H1 (cell line): ENCODE data around the gene PSMD3.

Source experiments
- RAD21 ChIP-seq, 2 experiments: IDR thresholded peaks in 1 of 2; conservative IDR thresholded peaks in 1 of 2; 2 replicates each; pipeline ENCODE4 v1.6.1; 2011; ENCODE audit warnings: low read depth in 2 of 2, low read length in 2 of 2, improper control_type of control experiment in 1 of 2, inconsistent platforms in 1 of 2, mild to moderate bottlenecking in 1 of 2, moderate library complexity in 1 of 2
- TBP ChIP-seq: IDR thresholded peaks from 2 replicates; pipeline ENCODE4 v1.6.1; 2011; ENCODE audit warnings: low read depth, low read length, improper control_type of control experiment
- TF ChIP-seq, protein P1 (sequence below), 3 experiments: IDR thresholded peaks; 1 replicate in 2 of 3; 2 replicates in 1 of 3; pipeline versions ENCODE4 v1.5.1 to v1.6.1; 2011; ENCODE audit warnings: low read length in 3 of 3, mild to moderate bottlenecking in 3 of 3, inconsistent platforms in 2 of 3, low read depth in 1 of 3, moderate library complexity in 1 of 3; ENCODE audit not compliant: insufficient read depth in 1 of 3; ENCODE audit errors: control extremely low read depth in 1 of 3

DNA sequence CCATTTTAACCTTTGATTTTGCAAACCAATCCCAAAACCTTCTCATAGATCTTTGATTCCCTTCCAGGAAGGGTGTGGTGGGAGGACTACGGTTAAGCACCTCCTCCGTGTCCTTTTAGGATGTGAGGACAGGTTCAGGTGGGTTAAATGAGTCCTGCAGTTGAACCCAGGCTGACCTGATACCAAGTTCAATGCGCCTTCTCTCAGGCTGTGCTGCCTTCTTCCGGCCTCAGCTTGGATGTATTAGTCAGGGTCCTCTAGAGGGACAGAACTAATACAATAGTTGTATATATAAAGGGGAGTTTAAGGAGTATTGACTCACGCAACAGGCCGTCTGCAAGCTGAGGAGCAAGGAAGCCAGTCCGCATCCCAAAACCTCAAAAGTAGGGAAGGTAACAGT lies 24.1 kb downstream of the PSMD3 start:
- TF ChIP-seq, protein P1, sequence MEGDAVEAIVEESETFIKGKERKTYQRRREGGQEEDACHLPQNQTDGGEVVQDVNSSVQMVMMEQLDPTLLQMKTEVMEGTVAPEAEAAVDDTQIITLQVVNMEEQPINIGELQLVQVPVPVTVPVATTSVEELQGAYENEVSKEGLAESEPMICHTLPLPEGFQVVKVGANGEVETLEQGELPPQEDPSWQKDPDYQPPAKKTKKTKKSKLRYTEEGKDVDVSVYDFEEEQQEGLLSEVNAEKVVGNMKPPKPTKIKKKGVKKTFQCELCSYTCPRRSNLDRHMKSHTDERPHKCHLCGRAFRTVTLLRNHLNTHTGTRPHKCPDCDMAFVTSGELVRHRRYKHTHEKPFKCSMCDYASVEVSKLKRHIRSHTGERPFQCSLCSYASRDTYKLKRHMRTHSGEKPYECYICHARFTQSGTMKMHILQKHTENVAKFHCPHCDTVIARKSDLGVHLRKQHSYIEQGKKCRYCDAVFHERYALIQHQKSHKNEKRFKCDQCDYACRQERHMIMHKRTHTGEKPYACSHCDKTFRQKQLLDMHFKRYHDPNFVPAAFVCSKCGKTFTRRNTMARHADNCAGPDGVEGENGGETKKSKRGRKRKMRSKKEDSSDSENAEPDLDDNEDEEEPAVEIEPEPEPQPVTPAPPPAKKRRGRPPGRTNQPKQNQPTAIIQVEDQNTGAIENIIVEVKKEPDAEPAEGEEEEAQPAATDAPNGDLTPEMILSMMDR (IDR thresholded peaks at IDR 0.05; ENCODE audit: control extremely low read depth in 1 of 3, insufficient read depth in 1 of 3, low read depth in 1 of 3, low read length in 3 of 3), result no peak
- TF ChIP-seq TBP (no peak), RAD21 (IDR thresholded peaks at IDR 0.05 in 1 of 2, conservative IDR thresholded peaks at IDR 0.05 in 1 of 2; ENCODE audit: low read depth in 2 of 2, low read length in 2 of 2) (no peak)
